Fibroblast of lung (primary cell): ENCODE measurements around the gene DTX3L.

Experiments used
- CTCF ChIP-seq, 2 donors: IDR thresholded peaks in 1 of 2; conservative IDR thresholded peaks in 1 of 2; 1 replicate in 1 of 2; 2 replicates in 1 of 2; pipeline ENCODE4 v1.5.1; 2011 to 2012; ENCODE audit warnings: low read length in 2 of 2, control low read depth in 1 of 2, inconsistent platforms in 1 of 2, low read depth in 1 of 2, mild to moderate bottlenecking in 1 of 2
- EZH2 ChIP-seq: IDR thresholded peaks from 2 replicates; pipeline ENCODE4 v1.5.1; 2012; ENCODE audit warnings: low read length, control low read depth, mild to moderate bottlenecking; ENCODE audit errors: missing control alignments

- TF ChIP-seq CTCF (conservative IDR thresholded peaks at IDR 0.05 in 1 of 2, IDR thresholded peaks at IDR 0.05 in 1 of 2; ENCODE audit: low read depth in 1 of 2, low read length in 2 of 2) = no peak
- no peak for TF ChIP-seq EZH2
Observed at GRCh38 chr3:122589297-122589696, 25.2 kb downstream of the DTX3L start.
